Measurements from ENCODE around the gene CLCNKA. TPM values are rescaled to one million over a fixed set of nuclear protein-coding genes. Genes with fewer than 3 reads are reported as not detected.

Gene CLCNKA
- total and polyA plus RNA-seq, 5 donors from 2014 or later: not detected

- peaks cover 26% of the 10 kb centered on the region for H3K27me3 Mint-ChIP-seq
- ATAC-seq (ENCODE audit: low read depth in 2 of 2) (no peak), DNase-seq (no peak)
- no peaks in the 10 kb centered on the region for H3K36me3 Mint-ChIP-seq
- Histone ChIP-seq H3K4me1 (ENCODE audit: control insufficient read depth, insufficient read depth, low read length, poor library complexity, severe bottlenecking) (peaks cover 13% of the 10 kb centered on the region), H3K4me3 (ENCODE audit: low read depth, low read length) (no peak overlapping the region), H3K27me3 (ENCODE audit: control insufficient read depth, insufficient read depth, low read length) (no peaks in the 10 kb centered on the region), H3K9me3 (ENCODE audit: control insufficient read depth in 2 of 2, low read length in 2 of 2) (no peaks in the 10 kb centered on the region), H3K27ac (ENCODE audit: insufficient read depth, low read length, poor library complexity, severe bottlenecking) (no peak overlapping the region), H3K36me3 (ENCODE audit: control insufficient read depth, insufficient read depth, low read length) (no peaks in the 10 kb centered on the region)
- H3K27ac Mint-ChIP-seq: no peak overlapping the region
- H3K4me1 Mint-ChIP-seq: peaks cover 0 to 7% (median 1%) of the 10 kb centered on the region in 4 donors
- H3K9me3 Mint-ChIP-seq: no peaks in the 10 kb centered on the region
- H3K4me3 Mint-ChIP-seq: no peak overlapping the region
Measured at GRCh38 chr1:16010837-16011236, 11.0 kb upstream of the CLCNKA start.

- Mint-ChIP-seq H3K9me3 (no peaks in the 10 kb centered on the region), H3K36me3 (no peaks in the 10 kb centered on the region), H3K4me1 (peaks cover 0 to 7% (median 0%) of the 10 kb centered on the region in 4 donors), H3K27ac (peak overlapping the region in 1 of 3 donors; percentile 64), H3K4me3 (peak overlapping the region in 1 of 4 donors; percentile 15), H3K27me3 (peaks cover 26% of the 10 kb centered on the region)
- Histone ChIP-seq H3K36me3 (ENCODE audit: control insufficient read depth, insufficient read depth, low read length) (no peaks in the 10 kb centered on the region), H3K27ac (ENCODE audit: insufficient read depth, low read length, poor library complexity, severe bottlenecking) (no peak overlapping the region), H3K4me1 (ENCODE audit: control insufficient read depth, insufficient read depth, low read length, poor library complexity, severe bottlenecking) (peaks cover 13% of the 10 kb centered on the region), H3K27me3 (ENCODE audit: control insufficient read depth, insufficient read depth, low read length) (no peaks in the 10 kb centered on the region), H3K4me3 (ENCODE audit: low read depth, low read length) (no peak overlapping the region), H3K9me3 (ENCODE audit: control insufficient read depth in 2 of 2, low read length in 2 of 2) (no peaks in the 10 kb centered on the region)
- ATAC-seq (ENCODE audit: low read depth in 2 of 2): no peak
- no peak for DNase-seq
Measured at GRCh38 chr1:16011936-16012589, 9.8 kb upstream of the CLCNKA start.

GRCh38 chr1:16012590-16013219 is 9.1 kb upstream of the CLCNKA start:
- Mint-ChIP-seq H3K27ac (no peak overlapping the region), H3K27me3 (peaks cover 26% of the 10 kb centered on the region), H3K9me3 (no peaks in the 10 kb centered on the region), H3K4me1 (peaks cover 0 to 7% (median 0%) of the 10 kb centered on the region in 4 donors), H3K4me3 (peak overlapping the region in 2 of 4 donors; percentile 19 to 28), H3K36me3 (no peaks in the 10 kb centered on the region)
- Histone ChIP-seq H3K9me3 (ENCODE audit: control insufficient read depth in 2 of 2, low read length in 2 of 2) (no peaks in the 10 kb centered on the region), H3K27ac (ENCODE audit: insufficient read depth, low read length, poor library complexity, severe bottlenecking) (no peak overlapping the region), H3K36me3 (ENCODE audit: control insufficient read depth, insufficient read depth, low read length) (no peaks in the 10 kb centered on the region), H3K27me3 (ENCODE audit: control insufficient read depth, insufficient read depth, low read length) (no peaks in the 10 kb centered on the region), H3K4me3 (ENCODE audit: low read depth, low read length) (no peak overlapping the region), H3K4me1 (ENCODE audit: control insufficient read depth, insufficient read depth, low read length, poor library complexity, severe bottlenecking) (peaks cover 13% of the 10 kb centered on the region)
- DNase-seq: peak in 1 of 3 donors; percentile 34
- no peak for ATAC-seq (ENCODE audit: low read depth in 2 of 2)

- DNase-seq (peak in 1 of 3 donors; percentile 18), ATAC-seq (ENCODE audit: low read depth in 2 of 2) (peak; percentile 38 to 43)
- Mint-ChIP-seq H3K27ac (no peak overlapping the region), H3K36me3 (no peaks in the 10 kb centered on the region), H3K9me3 (no peaks in the 10 kb centered on the region), H3K4me1 (peaks cover 0 to 7% (median 0%) of the 10 kb centered on the region in 4 donors), H3K4me3 (peak overlapping the region in 2 of 4 donors; percentile 7 to 57), H3K27me3 (peaks cover 26% of the 10 kb centered on the region)
- H3K4me1 ChIP-seq (ENCODE audit: control insufficient read depth, insufficient read depth, low read length, poor library complexity, severe bottlenecking): peaks cover 13% of the 10 kb centered on the region
- H3K27me3 ChIP-seq (ENCODE audit: control insufficient read depth, insufficient read depth, low read length): no peaks in the 10 kb centered on the region
- no peak overlapping the region for H3K4me3 ChIP-seq (ENCODE audit: low read depth, low read length)
- no peak overlapping the region for H3K27ac ChIP-seq (ENCODE audit: insufficient read depth, low read length, poor library complexity, severe bottlenecking)
- H3K9me3 ChIP-seq (ENCODE audit: control insufficient read depth in 2 of 2, low read length in 2 of 2): no peaks in the 10 kb centered on the region
- H3K36me3 ChIP-seq (ENCODE audit: control insufficient read depth, insufficient read depth, low read length): no peaks in the 10 kb centered on the region
Measured at GRCh38 chr1:16013220-16013907, 8.5 kb upstream of the CLCNKA start.

- DNase-seq (no peak), ATAC-seq (ENCODE audit: low read depth in 2 of 2) (no peak)
- Histone ChIP-seq H3K9me3 (ENCODE audit: control insufficient read depth in 2 of 2, low read length in 2 of 2) (no peaks in the 10 kb centered on the region), H3K27me3 (ENCODE audit: control insufficient read depth, insufficient read depth, low read length) (no peaks in the 10 kb centered on the region), H3K27ac (ENCODE audit: insufficient read depth, low read length, poor library complexity, severe bottlenecking) (no peak overlapping the region), H3K36me3 (ENCODE audit: control insufficient read depth, insufficient read depth, low read length) (no peaks in the 10 kb centered on the region), H3K4me3 (ENCODE audit: low read depth, low read length) (no peak overlapping the region), H3K4me1 (ENCODE audit: control insufficient read depth, insufficient read depth, low read length, poor library complexity, severe bottlenecking) (peaks cover 13% of the 10 kb centered on the region)
- Mint-ChIP-seq H3K9me3 (no peaks in the 10 kb centered on the region), H3K27ac (no peak overlapping the region), H3K36me3 (no peaks in the 10 kb centered on the region), H3K4me3 (peak overlapping the region in 1 of 4 donors; percentile 57), H3K4me1 (peaks cover 0 to 7% (median 0%) of the 10 kb centered on the region in 4 donors), H3K27me3 (peaks cover 26% of the 10 kb centered on the region)
Measured at GRCh38 chr1:16013908-16014258, 8.0 kb upstream of the CLCNKA start.

- Histone ChIP-seq H3K9me3 (ENCODE audit: control insufficient read depth in 2 of 2, low read length in 2 of 2) (no peaks in the 10 kb centered on the region), H3K27me3 (ENCODE audit: control insufficient read depth, insufficient read depth, low read length) (no peaks in the 10 kb centered on the region), H3K4me1 (ENCODE audit: control insufficient read depth, insufficient read depth, low read length, poor library complexity, severe bottlenecking) (peaks cover 13% of the 10 kb centered on the region), H3K4me3 (ENCODE audit: low read depth, low read length) (no peak overlapping the region), H3K36me3 (ENCODE audit: control insufficient read depth, insufficient read depth, low read length) (no peaks in the 10 kb centered on the region), H3K27ac (ENCODE audit: insufficient read depth, low read length, poor library complexity, severe bottlenecking) (no peak overlapping the region)
- peaks cover 21% of the 10 kb centered on the region for H3K27me3 Mint-ChIP-seq
- H3K4me3 Mint-ChIP-seq: no peak overlapping the region
- DNase-seq (no peak), ATAC-seq (ENCODE audit: low read depth in 2 of 2) (no peak)
- H3K27ac Mint-ChIP-seq: no peak overlapping the region
- H3K9me3 Mint-ChIP-seq: no peaks in the 10 kb centered on the region
- peaks cover 0 to 7% (median 0%) of the 10 kb centered on the region in 4 donors for H3K4me1 Mint-ChIP-seq
- no peaks in the 10 kb centered on the region for H3K36me3 Mint-ChIP-seq
Measured at GRCh38 chr1:16014509-16015482, 7.0 kb upstream of the CLCNKA start.

- no peak overlapping the region for H3K27ac ChIP-seq (ENCODE audit: insufficient read depth, low read length, poor library complexity, severe bottlenecking)
- H3K27me3 ChIP-seq (ENCODE audit: control insufficient read depth, insufficient read depth, low read length): no peaks in the 10 kb centered on the region
- H3K9me3 Mint-ChIP-seq: no peaks in the 10 kb centered on the region
- no peaks in the 10 kb centered on the region for H3K36me3 Mint-ChIP-seq
- H3K4me3 Mint-ChIP-seq: no peak overlapping the region
- H3K4me3 ChIP-seq (ENCODE audit: low read depth, low read length): no peak overlapping the region
- H3K27ac Mint-ChIP-seq: no peak overlapping the region
- H3K9me3 ChIP-seq (ENCODE audit: control insufficient read depth in 2 of 2, low read length in 2 of 2): no peaks in the 10 kb centered on the region
- peaks cover 21% of the 10 kb centered on the region for H3K27me3 Mint-ChIP-seq
- DNase-seq (no peak), ATAC-seq (ENCODE audit: low read depth in 2 of 2) (no peak)
- H3K4me1 Mint-ChIP-seq: peaks cover 0 to 7% (median 0%) of the 10 kb centered on the region in 4 donors
- H3K36me3 ChIP-seq (ENCODE audit: control insufficient read depth, insufficient read depth, low read length): no peaks in the 10 kb centered on the region
- peaks cover 13% of the 10 kb centered on the region for H3K4me1 ChIP-seq (ENCODE audit: control insufficient read depth, insufficient read depth, low read length, poor library complexity, severe bottlenecking)
Measured at GRCh38 chr1:16015491-16015890, 6.3 kb upstream of the CLCNKA start.
